Measurements from ENCODE around the gene AQP5.
"Not testable (repeated sequence)": the region's sequence is repeated elsewhere in the genome, so short reads cannot be mapped to it uniquely, and the experiment has no call there.

The AQP5 gene

GRCh38 chr12:49980501-49981349 lies 19.1 kb downstream of the AQP5 start:
- DNase-seq (ENCODE audit: low read depth): no peak

- no peak for DNase-seq (ENCODE audit: low read depth)
Observed at GRCh38 chr12:49982246-49983087, 20.8 kb downstream of the AQP5 start.

GRCh38 chr12:49983892-49984291 lies 22.2 kb downstream of the AQP5 start:
- no peak for DNase-seq (ENCODE audit: low read depth)

- no peak for DNase-seq (ENCODE audit: low read depth)
Observed at GRCh38 chr12:49984476-49985359, 23.0 kb downstream of the AQP5 start.

- no peak for DNase-seq (ENCODE audit: low read depth)
Observed at GRCh38 chr12:49985981-49986380, 24.3 kb downstream of the AQP5 start.

GRCh38 chr12:49986476-49986875 lies 24.8 kb downstream of the AQP5 start:
- not testable (repeated sequence) for DNase-seq (ENCODE audit: low read depth)

- no peak for DNase-seq (ENCODE audit: low read depth)
Observed at GRCh38 chr12:49987625-49988303, 26.1 kb downstream of the AQP5 start.

GRCh38 chr12:49989400-49989799 lies 27.7 kb downstream of the AQP5 start:
- not testable (repeated sequence) for DNase-seq (ENCODE audit: low read depth)

- no peak for DNase-seq (ENCODE audit: low read depth)
Observed at GRCh38 chr12:49990273-49990672, 28.6 kb downstream of the AQP5 start.

- no peak for DNase-seq (ENCODE audit: low read depth)
Observed at GRCh38 chr12:49998453-49998852, 36.8 kb downstream of the AQP5 start.

- DNase-seq (ENCODE audit: low read depth): no peak
Observed at GRCh38 chr12:50003595-50003994, 41.9 kb downstream of the AQP5 start.

- DNase-seq (ENCODE audit: low read depth): no peak
Observed at GRCh38 chr12:50004696-50005095, 43.0 kb downstream of the AQP5 start.

GRCh38 chr12:50005175-50005574 lies 43.5 kb downstream of the AQP5 start:
- no peak for DNase-seq (ENCODE audit: low read depth)

- no peak for DNase-seq (ENCODE audit: low read depth)
Observed at GRCh38 chr12:50006280-50006679, 44.6 kb downstream of the AQP5 start.

- no peak for DNase-seq (ENCODE audit: low read depth)
Observed at GRCh38 chr12:50006754-50007442, 45.2 kb downstream of the AQP5 start.

GRCh38 chr12:50013361-50014147 lies 51.9 kb downstream of the AQP5 start:
- no peak for DNase-seq (ENCODE audit: low read depth)

- no peak for DNase-seq (ENCODE audit: low read depth)
Observed at GRCh38 chr12:50014342-50014741, 52.7 kb downstream of the AQP5 start.

Data from T follicular helper cell (primary cell).